OCI-LY3 (cell line): ENCODE results near the gene CHSY3.
"Not testable (repeated sequence)": the region's sequence is repeated elsewhere in the genome, so short reads cannot be mapped to it uniquely, and the experiment has no call there.

Experiments
- H2AFZ ChIP-seq: fragments of 200-600, 300-600 bp; shearing (Covaris generic); 2 replicates; pipeline ENCODE4 v1.6.0; 2014; ENCODE audit warnings: antibody characterized with exemption, low read depth, low read length
- H3K27ac ChIP-seq: fragments of 200-600, 300-600 bp; sonication (generic); 2 replicates; pipeline ENCODE4 v1.5.1; 2014; ENCODE audit warnings: mild to moderate bottlenecking, low read length, moderate library complexity, mixed read lengths
- H3K27me3 ChIP-seq: fragments of 200-600, 300-600 bp; sonication (generic); 2 replicates; pipeline ENCODE4 v1.6.1; 2014; ENCODE audit warnings: low read depth, low read length, mixed read lengths
- H3K36me3 ChIP-seq: fragments of 200-600, 300-600 bp; sonication (generic); replicated peaks from 2 replicates; pipeline ENCODE3; 2014; ENCODE audit warnings: low read depth, low read length, mixed read lengths
- H3K4me1 ChIP-seq: fragments of 300-600, 200-600 bp; sonication (generic); 2 replicates; pipeline ENCODE4 v1.6.1; 2014; ENCODE audit warnings: low read length, mixed read lengths
- H3K4me2 ChIP-seq: fragments of 200-600, 300-600 bp; sonication (generic); 2 replicates; pipeline ENCODE4 v1.6.1; 2014; ENCODE audit warnings: low read length, mixed read lengths
- H3K4me3 ChIP-seq: fragments of 300-600, 200-600 bp; sonication (generic); 2 replicates; pipeline ENCODE4 v1.5.1; 2014; ENCODE audit warnings: antibody characterized with exemption, mild to moderate bottlenecking, low read length, moderate library complexity
- H3K79me2 ChIP-seq: fragments of 300-600, 200-600 bp; shearing (Covaris generic); 2 replicates; pipeline ENCODE4 v1.6.1; 2014; ENCODE audit warnings: mild to moderate bottlenecking, low read length, mixed read lengths
- H3K9ac ChIP-seq: fragments of 300-600, 200-600 bp; shearing (Covaris generic); 2 replicates; pipeline ENCODE4 v1.6.0; 2014; ENCODE audit warnings: mild to moderate bottlenecking, low read length, moderate library complexity
- H3K9me3 ChIP-seq: fragments of 200-600, 300-600 bp; shearing (Covaris generic); 2 replicates; pipeline ENCODE4 v1.6.1; 2014; ENCODE audit warnings: low read length, mixed read lengths; ENCODE audit not compliant: insufficient read depth
- H4K20me1 ChIP-seq: fragments of 200-600, 300-600 bp; sonication (generic); 2 replicates; pipeline ENCODE4 v1.6.1; 2016; ENCODE audit warnings: low read length, mixed read lengths; ENCODE audit not compliant: insufficient read depth
- EZH2phosphoT487 ChIP-seq: fragments of 200-600 bp; shearing (Covaris generic); IDR thresholded peaks from 2 replicates; pipeline ENCODE4 v1.6.1; 2018; ENCODE audit warnings: antibody characterized with exemption, mixed run types, low read depth
- TF ChIP-seq, protein P1 (sequence below): fragments of 200-600, 300-600 bp; sonication (generic); IDR thresholded peaks from 2 replicates; pipeline ENCODE4 v1.5.1; 2014; ENCODE audit warnings: antibody characterized with exemption, low read length, low read depth

Gene CHSY3

GRCh38 chr5:130206686-130207085 is 302.4 kb downstream of the CHSY3 start:
- Histone ChIP-seq H3K9ac (no peak overlapping the region), H3K27ac (no peak overlapping the region), H3K36me3 (no peaks in the 10 kb centered on the region), H3K27me3 (no peaks in the 10 kb centered on the region), H4K20me1 (no peaks in the 10 kb centered on the region), H2AFZ (no peak overlapping the region), H3K4me3 (no peak overlapping the region), H3K4me1 (no peaks in the 10 kb centered on the region; the same call in 1 of the 2 replicates), H3K79me2 (no peaks in the 10 kb centered on the region), H3K4me2 (no peak overlapping the region), H3K9me3 (no peaks in the 10 kb centered on the region)
- TF ChIP-seq EZH2phosphoT487: no peak
- TF ChIP-seq, protein P1, sequence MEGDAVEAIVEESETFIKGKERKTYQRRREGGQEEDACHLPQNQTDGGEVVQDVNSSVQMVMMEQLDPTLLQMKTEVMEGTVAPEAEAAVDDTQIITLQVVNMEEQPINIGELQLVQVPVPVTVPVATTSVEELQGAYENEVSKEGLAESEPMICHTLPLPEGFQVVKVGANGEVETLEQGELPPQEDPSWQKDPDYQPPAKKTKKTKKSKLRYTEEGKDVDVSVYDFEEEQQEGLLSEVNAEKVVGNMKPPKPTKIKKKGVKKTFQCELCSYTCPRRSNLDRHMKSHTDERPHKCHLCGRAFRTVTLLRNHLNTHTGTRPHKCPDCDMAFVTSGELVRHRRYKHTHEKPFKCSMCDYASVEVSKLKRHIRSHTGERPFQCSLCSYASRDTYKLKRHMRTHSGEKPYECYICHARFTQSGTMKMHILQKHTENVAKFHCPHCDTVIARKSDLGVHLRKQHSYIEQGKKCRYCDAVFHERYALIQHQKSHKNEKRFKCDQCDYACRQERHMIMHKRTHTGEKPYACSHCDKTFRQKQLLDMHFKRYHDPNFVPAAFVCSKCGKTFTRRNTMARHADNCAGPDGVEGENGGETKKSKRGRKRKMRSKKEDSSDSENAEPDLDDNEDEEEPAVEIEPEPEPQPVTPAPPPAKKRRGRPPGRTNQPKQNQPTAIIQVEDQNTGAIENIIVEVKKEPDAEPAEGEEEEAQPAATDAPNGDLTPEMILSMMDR: no peak

GRCh38 chr5:130213607-130214006 is 309.3 kb downstream of the CHSY3 start:
- no peaks in the 10 kb centered on the region for H3K27me3 ChIP-seq
- no peaks in the 10 kb centered on the region for H3K4me1 ChIP-seq
- H4K20me1 ChIP-seq: no peaks in the 10 kb centered on the region
- no peak overlapping the region for H3K27ac ChIP-seq
- H3K9me3 ChIP-seq: no peaks in the 10 kb centered on the region
- no peak overlapping the region for H3K9ac ChIP-seq
- H3K79me2 ChIP-seq: no peaks in the 10 kb centered on the region
- H3K4me3 ChIP-seq: no peak overlapping the region
- no peak for TF ChIP-seq EZH2phosphoT487
- TF ChIP-seq, protein P1: no peak
- H3K4me2 ChIP-seq: no peak overlapping the region
- no peaks in the 10 kb centered on the region for H3K36me3 ChIP-seq
- no peak overlapping the region for H2AFZ ChIP-seq

DNA sequence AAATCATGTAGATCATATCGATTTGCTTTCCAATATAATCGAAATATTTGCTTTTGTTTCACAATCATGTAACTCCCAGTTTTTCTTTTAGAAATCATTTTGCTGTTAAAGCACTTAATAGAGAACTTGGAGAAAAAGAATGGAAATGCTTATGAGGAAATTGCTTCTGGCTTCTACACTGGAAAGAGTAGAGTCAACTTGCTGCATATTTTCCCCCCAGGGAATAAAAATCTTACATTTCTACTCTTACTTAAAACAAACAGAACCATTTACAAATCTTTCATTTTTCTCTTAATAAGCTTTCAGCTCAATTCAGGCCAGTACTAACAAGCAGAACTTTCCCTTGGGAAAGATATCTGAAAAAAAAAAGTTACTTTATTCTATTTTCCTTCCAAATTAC is 312.0 kb downstream of the CHSY3 start:
- Histone ChIP-seq H3K9ac (no peak overlapping the region), H3K4me3 (no peak overlapping the region), H3K36me3 (no peaks in the 10 kb centered on the region), H3K9me3 (no peaks in the 10 kb centered on the region), H3K27ac (no peak overlapping the region), H3K4me1 (no peaks in the 10 kb centered on the region), H3K27me3 (no peaks in the 10 kb centered on the region), H3K79me2 (no peaks in the 10 kb centered on the region), H3K4me2 (no peak overlapping the region), H2AFZ (no peak overlapping the region), H4K20me1 (no peaks in the 10 kb centered on the region)
- no peak for TF ChIP-seq EZH2phosphoT487
- TF ChIP-seq, protein P1: no peak

GRCh38 chr5:130222573-130222972 is 318.3 kb downstream of the CHSY3 start:
- no peaks in the 10 kb centered on the region for H3K36me3 ChIP-seq
- no peaks in the 10 kb centered on the region for H3K4me1 ChIP-seq
- H3K4me2 ChIP-seq: no peak overlapping the region
- no peaks in the 10 kb centered on the region for H3K27me3 ChIP-seq
- no peak overlapping the region for H3K9ac ChIP-seq
- H3K79me2 ChIP-seq: no peaks in the 10 kb centered on the region
- no peaks in the 10 kb centered on the region for H4K20me1 ChIP-seq
- no peak overlapping the region for H3K27ac ChIP-seq
- TF ChIP-seq, protein P1: no peak
- no peak for TF ChIP-seq EZH2phosphoT487
- no peaks in the 10 kb centered on the region for H3K9me3 ChIP-seq
- H2AFZ ChIP-seq: no peak overlapping the region
- no peak overlapping the region for H3K4me3 ChIP-seq

DNA sequence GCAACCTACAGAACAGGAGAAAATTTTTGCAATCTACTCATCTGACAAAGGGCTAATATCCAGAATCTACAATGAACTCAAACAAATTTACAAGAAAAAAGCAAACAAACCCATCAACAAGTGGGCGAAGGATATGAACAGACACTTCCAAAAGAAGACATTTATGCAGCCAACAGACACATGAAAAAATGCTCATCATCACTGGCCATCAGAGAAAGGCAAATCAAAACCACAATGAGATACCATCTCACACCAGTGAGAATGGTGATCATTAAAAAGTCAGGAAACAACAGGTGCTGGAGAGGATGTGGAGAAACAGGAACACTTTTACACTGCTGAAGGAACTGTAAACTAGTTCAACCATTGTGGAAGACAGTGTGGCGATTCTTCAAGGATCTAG is 322.3 kb downstream of the CHSY3 start:
- not testable (repeated sequence) for H3K4me2 ChIP-seq, H2AFZ ChIP-seq, H3K9me3 ChIP-seq, H3K79me2 ChIP-seq, H3K4me1 ChIP-seq, H3K9ac ChIP-seq, H3K36me3 ChIP-seq, H3K4me3 ChIP-seq, H3K27me3 ChIP-seq, H4K20me1 ChIP-seq, H3K27ac ChIP-seq
